GM12801 (cell line): ENCODE measurements around the gene ARHGAP24.

Source experiments
- TF ChIP-seq, protein P1 (sequence below): IDR thresholded peaks from one replicate; pipeline ENCODE4 v1.5.1; 2011; ENCODE audit warnings: control low read depth; ENCODE audit not compliant: insufficient read length; ENCODE audit errors: extremely low read depth

ARHGAP24 gene

DNA sequence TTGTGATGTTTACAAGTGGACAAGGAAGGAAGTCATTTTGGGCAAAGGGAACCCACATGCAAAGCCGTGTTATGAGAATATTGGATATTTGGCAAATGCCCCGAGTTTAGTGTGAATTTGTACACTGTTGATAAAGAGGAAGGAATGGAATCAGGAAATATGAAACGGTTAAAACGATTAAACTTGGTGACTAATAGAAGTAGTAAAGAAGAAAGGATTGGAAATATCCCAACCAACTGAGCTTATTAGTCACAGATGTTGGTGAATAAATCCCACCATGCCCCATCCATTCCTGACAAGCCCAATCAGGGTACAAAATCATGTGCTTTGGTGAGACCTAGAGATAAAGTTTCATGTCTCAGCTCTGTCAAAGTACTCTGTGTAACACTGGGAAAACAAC lies 22.0 kb downstream of the ARHGAP24 start:
- TF ChIP-seq, protein P1, sequence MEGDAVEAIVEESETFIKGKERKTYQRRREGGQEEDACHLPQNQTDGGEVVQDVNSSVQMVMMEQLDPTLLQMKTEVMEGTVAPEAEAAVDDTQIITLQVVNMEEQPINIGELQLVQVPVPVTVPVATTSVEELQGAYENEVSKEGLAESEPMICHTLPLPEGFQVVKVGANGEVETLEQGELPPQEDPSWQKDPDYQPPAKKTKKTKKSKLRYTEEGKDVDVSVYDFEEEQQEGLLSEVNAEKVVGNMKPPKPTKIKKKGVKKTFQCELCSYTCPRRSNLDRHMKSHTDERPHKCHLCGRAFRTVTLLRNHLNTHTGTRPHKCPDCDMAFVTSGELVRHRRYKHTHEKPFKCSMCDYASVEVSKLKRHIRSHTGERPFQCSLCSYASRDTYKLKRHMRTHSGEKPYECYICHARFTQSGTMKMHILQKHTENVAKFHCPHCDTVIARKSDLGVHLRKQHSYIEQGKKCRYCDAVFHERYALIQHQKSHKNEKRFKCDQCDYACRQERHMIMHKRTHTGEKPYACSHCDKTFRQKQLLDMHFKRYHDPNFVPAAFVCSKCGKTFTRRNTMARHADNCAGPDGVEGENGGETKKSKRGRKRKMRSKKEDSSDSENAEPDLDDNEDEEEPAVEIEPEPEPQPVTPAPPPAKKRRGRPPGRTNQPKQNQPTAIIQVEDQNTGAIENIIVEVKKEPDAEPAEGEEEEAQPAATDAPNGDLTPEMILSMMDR = no peak

DNA sequence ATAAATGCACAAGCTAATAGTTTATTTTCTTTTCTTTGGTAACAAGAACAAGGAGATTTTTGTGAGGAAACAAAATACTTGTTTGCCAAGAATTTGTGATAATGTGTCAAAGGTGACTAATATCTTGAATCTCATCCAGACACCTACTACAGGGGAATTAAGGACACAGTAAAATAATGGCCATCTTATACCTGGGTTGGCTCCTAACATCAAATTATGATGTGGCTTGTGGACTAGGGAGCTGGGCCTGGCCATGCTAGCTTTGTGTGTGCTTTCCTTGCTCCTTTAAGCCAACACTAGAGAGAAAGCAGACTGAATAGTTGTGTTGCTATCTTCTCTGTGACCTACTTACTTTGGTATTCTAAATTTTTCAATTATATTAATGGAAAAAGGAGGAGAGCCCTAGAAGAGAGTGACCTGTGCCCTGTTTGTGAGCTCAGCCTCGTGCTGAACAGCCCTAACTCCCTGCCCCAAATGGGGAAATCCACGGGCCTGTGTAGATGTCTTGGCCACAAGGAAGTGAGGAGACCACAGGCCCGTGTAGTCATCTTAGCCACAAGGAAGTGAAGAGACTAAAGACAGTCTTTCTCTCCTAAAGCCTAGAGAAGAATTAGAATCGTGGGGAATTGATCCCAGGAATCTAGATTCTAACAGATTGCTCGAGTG lies 23.3 kb downstream of the ARHGAP24 start:
- TF ChIP-seq, protein P1 = no peak

DNA sequence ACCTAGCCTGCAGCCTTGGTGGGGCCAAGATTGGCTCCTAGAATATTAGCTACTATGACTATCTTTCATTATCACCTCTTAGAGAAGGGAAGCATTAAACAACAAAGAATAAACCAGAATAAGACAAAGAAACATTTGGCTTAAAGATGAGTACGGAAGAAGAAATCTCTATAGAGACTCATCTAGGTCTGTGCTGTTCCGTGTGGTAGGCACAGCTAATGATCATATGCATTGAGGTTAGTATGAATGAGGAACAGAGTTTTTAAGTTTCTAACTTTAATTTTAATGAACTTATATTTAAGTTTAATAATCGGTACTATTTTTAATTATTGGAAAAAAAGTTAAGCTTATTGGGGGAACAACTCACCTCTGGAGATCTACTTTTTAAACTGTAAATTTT lies 24.6 kb downstream of the ARHGAP24 start:
- TF ChIP-seq, protein P1 = no peak

DNA sequence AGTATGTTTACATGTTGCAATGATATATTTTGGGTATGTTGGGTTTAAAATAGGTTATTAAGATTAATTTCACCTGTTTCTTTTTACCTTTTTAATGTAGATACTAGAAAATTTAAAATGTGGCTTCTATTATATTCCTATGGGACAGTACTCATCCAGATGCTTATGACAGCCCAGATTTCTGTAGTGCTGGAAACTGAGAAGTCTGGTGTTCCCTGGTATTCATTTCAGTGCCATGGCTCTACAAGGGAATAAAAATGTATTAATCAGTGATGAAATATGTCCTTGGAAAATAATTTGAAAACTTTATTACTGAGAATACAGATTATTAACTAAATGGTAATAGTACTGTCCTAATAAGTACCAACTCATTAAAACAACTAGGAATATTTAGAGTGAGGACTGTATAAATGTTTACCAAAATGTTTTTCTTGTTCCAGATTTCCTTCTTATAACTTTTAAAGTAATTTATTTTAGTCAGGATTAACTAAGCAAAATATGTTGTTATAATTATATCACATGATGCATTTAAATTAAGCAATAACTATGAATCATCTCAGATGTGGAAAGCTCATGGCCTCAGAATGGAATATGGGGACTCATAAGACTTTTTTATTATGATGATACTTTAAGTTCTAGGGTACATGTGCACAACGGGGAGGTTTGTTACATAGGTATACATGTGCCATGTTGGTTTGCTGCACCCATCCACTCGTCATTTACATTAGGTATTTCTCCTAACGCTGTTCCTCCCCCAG lies 25.3 kb downstream of the ARHGAP24 start:
- TF ChIP-seq, protein P1 = no peak

DNA sequence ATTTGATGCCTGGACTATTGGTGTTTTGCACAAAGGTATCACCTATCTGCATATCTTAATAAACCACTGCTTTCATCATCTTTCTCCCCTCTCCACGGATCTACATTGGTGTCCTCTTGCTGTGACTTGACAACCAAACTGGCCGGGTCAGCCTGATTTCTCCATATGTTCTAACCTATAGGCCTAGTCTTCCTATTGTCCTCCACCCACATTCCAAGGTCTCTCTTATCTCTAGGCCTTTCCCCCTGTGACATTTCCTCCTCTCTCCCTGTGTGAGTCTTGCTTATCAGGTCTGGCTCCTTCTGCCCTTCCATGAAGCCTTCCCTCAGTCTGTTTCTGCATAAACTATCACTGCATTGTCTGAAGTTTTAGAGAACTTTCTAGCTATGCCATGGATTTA lies 33.7 kb downstream of the ARHGAP24 start:
- TF ChIP-seq, protein P1 = no peak

DNA sequence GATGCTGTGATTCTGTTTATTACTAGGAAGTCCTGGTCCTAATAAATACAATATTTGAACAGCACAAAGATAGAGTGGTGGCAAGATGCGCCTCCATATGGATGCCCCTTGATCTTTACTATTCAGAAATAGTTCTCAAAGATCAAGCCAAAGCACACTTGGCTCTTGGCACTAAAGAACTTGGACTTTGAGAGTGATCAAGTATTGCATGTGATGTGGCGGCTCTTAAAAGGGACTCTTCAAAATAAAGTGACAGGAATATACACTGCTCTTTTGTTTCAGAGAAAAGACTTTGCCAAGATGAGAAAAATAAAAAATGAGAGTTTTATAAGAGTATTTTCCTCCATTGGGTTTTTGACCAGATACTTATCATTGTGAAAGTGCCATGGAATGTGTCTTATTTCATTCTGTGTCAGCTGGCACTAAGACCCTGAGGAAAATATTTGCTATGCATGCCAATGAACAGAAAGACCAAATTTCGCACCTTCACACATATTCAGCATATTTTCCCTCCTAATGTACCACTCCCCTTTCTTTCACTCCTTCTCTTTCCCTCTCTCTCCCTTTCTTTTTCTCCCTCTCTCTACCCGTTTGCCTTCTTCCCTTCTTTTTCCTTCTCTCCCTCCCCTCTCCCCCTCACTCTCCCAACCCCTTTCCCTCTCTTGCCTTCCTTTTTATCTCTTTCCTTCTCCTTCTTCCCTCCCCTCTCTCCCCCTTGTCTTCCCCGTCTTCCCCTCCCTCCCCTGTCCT lies 35.1 kb downstream of the ARHGAP24 start:
- TF ChIP-seq, protein P1 = no peak

DNA sequence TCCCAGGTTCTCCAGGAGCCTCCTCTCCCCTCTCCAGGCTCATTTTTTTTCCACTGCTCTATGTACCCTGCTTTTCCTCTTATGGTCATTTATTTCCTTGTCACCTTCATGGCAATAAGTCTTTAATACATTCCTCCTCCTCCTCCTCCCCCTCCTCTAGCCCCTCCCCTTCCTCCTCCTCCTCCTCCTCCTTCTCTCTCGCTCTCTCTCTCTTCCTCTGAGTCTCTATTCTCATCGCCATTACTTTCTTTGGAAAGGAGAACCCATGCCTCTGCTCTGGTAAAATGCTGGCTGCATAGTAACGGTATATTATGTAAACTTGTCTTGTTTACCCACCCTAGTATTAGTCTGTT lies 35.7 kb downstream of the ARHGAP24 start:
- TF ChIP-seq, protein P1 = no peak
